ENCODE data around the gene SLC24A1.

DNA sequence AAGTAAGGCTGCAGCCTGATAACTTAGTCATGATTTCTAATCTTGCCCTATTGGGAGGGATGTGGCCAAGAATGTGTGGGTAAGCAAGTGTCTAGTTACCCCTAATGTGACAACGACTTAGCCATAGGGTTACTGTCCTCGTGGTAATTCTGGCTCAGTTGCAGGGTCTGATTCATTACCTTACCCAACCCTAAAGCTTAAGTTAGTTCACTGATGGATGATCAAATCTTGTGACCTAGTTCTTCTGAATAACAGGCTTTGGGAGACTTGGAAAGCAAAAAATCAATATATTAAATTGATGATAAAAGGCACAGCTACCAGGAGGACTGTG lies 9.2 kb upstream of the SLC24A1 start:
- TF ChIP-seq, protein P1, sequence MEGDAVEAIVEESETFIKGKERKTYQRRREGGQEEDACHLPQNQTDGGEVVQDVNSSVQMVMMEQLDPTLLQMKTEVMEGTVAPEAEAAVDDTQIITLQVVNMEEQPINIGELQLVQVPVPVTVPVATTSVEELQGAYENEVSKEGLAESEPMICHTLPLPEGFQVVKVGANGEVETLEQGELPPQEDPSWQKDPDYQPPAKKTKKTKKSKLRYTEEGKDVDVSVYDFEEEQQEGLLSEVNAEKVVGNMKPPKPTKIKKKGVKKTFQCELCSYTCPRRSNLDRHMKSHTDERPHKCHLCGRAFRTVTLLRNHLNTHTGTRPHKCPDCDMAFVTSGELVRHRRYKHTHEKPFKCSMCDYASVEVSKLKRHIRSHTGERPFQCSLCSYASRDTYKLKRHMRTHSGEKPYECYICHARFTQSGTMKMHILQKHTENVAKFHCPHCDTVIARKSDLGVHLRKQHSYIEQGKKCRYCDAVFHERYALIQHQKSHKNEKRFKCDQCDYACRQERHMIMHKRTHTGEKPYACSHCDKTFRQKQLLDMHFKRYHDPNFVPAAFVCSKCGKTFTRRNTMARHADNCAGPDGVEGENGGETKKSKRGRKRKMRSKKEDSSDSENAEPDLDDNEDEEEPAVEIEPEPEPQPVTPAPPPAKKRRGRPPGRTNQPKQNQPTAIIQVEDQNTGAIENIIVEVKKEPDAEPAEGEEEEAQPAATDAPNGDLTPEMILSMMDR (IDR thresholded peaks at IDR 0.05): no peak
- no peak for TF ChIP-seq POLR2A (IDR thresholded peaks at IDR 0.05)

All from esophagus squamous epithelium (tissue), 4 donors.